Skin epidermis (tissue), 12 donors: Measurements from ENCODE around the gene SLC38A10.
A peak's percentile ranks its signal among the peaks of the same experiment; 100 is the strongest.

Experiments used
- H3K27ac ChIP-seq, 21 experiments: fragments of 200-600 bp; sonication (generic) in 11 of 21; one replicate each; pipeline ENCODE4 v1.5.0; 2020; ENCODE audit warnings: mild to moderate bottlenecking in 3 of 21, inconsistent platforms in 2 of 21, moderate library complexity in 2 of 21
- H3K4me3 ChIP-seq, 7 experiments: fragments of 200-600 bp; sonication (generic) in 2 of 7; one replicate each; pipeline ENCODE4 v1.5.0; 2020; ENCODE audit warnings: inconsistent platforms in 2 of 7, mild to moderate bottlenecking in 2 of 7, moderate library complexity in 1 of 7

Gene SLC38A10

GRCh38 chr17:81332118-81332834, 37.2 kb upstream of the SLC38A10 start:
- no peak overlapping the region for H3K27ac ChIP-seq
- no peak overlapping the region for H3K4me3 ChIP-seq

DNA sequence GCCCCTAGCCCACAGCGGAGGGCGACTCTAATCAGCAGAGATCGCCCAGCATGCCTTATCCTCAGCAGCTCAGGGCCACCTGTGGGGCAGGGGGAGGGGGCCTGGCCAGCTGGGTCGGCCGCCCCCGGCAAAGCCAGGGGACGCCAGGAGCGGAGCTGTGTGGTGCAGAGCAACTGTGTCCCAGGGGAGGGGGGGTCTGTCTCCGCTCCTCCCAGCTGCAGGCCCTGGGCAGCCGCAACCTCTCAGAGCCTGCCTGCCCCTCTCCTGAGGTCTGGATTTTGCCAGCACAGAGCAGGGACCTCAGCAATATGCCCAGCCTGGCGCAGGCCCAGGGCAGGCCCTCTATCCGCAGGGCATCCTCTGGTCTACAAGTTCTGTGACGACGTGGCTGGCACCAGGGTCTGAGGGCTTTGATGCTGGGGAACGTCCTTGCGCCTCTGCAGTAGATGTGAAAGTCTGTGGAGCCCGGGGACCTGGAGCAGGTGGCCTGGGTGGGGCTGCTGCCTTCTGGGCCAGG, 36.5 kb upstream of the SLC38A10 start:
- Histone ChIP-seq H3K27ac (no peak overlapping the region), H3K4me3 (no peak overlapping the region)

GRCh38 chr17:81330884-81331245, 35.8 kb upstream of the SLC38A10 start:
- no peak overlapping the region for H3K4me3 ChIP-seq
- peak overlapping the region in 4 of 21 experiments; percentile 6 to 78 (median 70) for H3K27ac ChIP-seq

- no peak overlapping the region for H3K4me3 ChIP-seq
- peak overlapping the region in 16 of 21 experiments; percentile 0 to 85 (median 68) for H3K27ac ChIP-seq
These were observed 35.1 kb upstream of the SLC38A10 start for GRCh38 chr17:81329927-81330883.

GRCh38 chr17:81328978-81329926, 34.1 kb upstream of the SLC38A10 start:
- H3K4me3 ChIP-seq: no peak overlapping the region

DNA sequence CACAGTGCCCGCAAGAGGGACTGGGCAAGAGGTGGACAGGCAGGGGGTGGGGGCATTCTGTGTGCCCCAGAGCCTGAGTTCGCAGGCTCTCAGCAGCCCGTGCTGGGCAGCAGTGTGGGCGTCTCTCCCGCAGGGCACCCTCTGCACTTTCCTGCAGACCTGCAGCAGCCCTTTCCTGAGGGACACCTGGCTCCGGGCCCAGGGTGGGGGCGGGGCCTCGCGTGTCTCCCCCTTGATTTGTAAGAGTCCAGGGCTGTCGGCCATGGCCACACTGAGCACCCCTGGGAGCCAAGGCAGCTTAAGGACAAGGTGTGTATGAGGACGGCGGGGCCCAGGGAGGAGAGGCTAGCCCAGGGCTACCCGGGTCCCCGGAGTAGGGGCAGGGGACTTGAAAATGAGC, 33.4 kb upstream of the SLC38A10 start:
- peak overlapping the region in 18 of 21 experiments; percentile 6 to 85 (median 66) for H3K27ac ChIP-seq
- no peak overlapping the region for H3K4me3 ChIP-seq

More at GRCh38 chr17:81328978-81329926, 34.1 kb upstream of the SLC38A10 start:
- H3K27ac ChIP-seq: peak overlapping the region in 20 of 21 experiments; percentile 6 to 85 (median 63)

GRCh38 chr17:81325714-81326358, 30.7 kb upstream of the SLC38A10 start:
- no peak overlapping the region for H3K27ac ChIP-seq
- no peak overlapping the region for H3K4me3 ChIP-seq

DNA sequence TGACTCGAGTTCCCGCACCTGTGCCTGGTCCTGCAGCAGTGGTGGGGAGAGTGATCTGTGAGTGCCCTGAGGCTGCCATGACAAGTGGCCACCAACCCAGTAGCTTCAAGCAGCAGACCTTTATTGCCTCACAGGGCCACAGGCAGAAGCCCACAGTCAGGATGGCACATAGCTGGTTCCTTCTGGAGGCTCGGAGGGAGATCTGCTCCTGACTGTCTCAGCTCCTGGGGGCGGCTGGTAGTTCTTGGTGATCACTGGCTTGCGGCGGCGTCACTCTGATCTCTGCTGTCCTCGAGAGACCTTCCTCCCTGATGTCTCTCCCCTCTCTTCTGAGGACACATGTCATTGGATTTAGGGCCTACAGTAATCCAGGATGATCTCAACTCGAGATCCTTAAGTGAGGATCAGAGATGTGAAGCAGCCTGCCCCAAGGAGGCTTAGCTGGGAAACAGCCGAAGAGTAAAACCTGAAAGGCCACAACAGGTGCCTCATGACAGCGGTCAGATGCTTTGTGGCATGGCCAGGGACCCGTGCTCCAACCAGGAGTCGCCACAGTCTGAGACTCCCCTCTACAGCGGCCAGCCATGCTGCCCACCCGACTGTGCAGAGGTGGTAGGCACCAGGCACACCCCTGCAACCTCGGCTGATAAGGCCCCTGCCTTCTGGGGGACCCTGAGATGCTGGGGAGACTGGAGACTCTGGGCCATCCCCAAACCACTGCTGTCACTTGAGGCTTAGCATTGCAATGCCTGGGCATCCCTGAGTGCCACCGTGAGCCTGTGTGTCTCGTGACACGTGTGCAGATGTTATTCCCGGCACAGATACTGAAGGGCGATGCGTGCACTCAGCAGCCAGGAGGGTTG, 30.0 kb upstream of the SLC38A10 start:
- Histone ChIP-seq H3K27ac (no peak overlapping the region), H3K4me3 (no peak overlapping the region)

GRCh38 chr17:81324177-81324850, 29.2 kb upstream of the SLC38A10 start:
- Histone ChIP-seq H3K4me3 (no peak overlapping the region), H3K27ac (no peak overlapping the region)

DNA sequence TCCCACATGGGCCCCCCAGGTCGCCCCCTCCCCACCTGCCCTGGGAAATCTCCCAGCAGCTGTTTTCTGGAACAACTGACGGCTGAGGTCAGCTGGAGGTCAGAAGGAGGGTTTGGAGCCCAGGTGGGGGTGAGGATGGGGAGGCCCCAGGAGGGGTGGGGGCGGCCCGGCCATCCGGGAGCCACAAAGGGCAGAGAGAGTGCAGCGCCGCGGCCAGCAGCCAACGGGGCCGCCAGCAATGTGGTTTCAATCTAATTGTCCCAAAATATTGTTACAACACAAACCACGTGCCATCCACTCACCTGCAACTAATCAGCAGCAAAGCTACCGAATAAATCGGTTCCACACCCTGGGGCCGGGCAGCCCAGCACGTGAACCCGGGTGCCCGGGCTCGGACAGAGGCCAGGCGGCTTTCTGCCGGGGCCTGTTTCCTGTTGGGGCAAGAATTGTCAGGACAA, 28.3 kb upstream of the SLC38A10 start:
- Histone ChIP-seq H3K4me3 (no peak overlapping the region), H3K27ac (no peak overlapping the region)

- no peak overlapping the region for H3K4me3 ChIP-seq
These were observed 27.9 kb upstream of the SLC38A10 start for GRCh38 chr17:81323083-81323369.

GRCh38 chr17:81322271-81323082, 27.4 kb upstream of the SLC38A10 start:
- no peak overlapping the region for H3K4me3 ChIP-seq

More at GRCh38 chr17:81323083-81323369, 27.9 kb upstream of the SLC38A10 start:
- H3K27ac ChIP-seq: no peak overlapping the region

GRCh38 chr17:81317961-81318605, 23.0 kb upstream of the SLC38A10 start:
- no peak overlapping the region for H3K4me3 ChIP-seq
- H3K27ac ChIP-seq: no peak overlapping the region

More at GRCh38 chr17:81322271-81323082, 27.4 kb upstream of the SLC38A10 start:
- H3K27ac ChIP-seq: no peak overlapping the region

- H3K4me3 ChIP-seq: no peak overlapping the region
- H3K27ac ChIP-seq: no peak overlapping the region
These were observed 22.4 kb upstream of the SLC38A10 start for GRCh38 chr17:81317530-81317821.

DNA sequence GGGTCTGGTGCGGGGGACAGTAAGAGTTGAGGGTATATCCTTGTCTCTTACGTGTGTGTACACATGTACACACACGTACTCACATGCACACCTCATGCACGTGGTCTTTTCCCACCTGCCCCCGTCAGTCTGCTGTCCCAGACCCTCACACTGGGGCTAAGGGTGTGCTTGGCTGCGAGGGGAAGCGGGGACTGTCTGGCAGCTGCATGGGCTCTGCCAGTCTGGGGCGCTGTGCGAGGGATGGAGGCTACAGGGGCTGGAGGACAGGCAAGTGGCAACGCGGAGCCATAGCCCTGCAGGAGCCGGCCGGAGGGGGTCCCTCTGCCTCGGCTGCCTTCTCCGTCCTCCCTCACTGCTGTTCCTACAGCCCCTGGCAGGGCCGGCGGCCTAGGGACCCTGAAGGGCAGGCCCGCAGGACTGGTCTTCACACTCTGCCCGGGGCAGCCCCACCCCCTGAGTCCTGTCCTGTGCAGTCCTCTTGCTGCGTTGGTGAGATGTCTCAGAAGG, 20.8 kb upstream of the SLC38A10 start:
- no peak overlapping the region for H3K27ac ChIP-seq
- H3K4me3 ChIP-seq: no peak overlapping the region
